Gastroesophageal sphincter (tissue), 4 donors: Measurements from ENCODE around the gene PDPR. TPM values are rescaled to one million over a fixed set of nuclear protein-coding genes. Genes with fewer than 3 reads are reported as not detected.

Source experiments
- ATAC-seq: fragments of 150-250 bp; one replicate; pipeline ENCODE4 v1.9.1; 2016; ENCODE audit warnings: mild to moderate bottlenecking, moderate library complexity
- H3K27ac ChIP-seq, 4 donors: fragments of 200-600 bp; sonication (generic) in 3 of 4; 1 replicate in 3 of 4; 2 replicates in 1 of 4; pipeline ENCODE4 v1.5.1; 2016 to 2019
- H3K27me3 ChIP-seq: fragments of 200-600 bp; sonication (generic); one replicate; pipeline ENCODE4 v1.5.1; 2019
- H3K36me3 ChIP-seq, 2 donors: fragments of 200-600 bp; sonication (generic); one replicate each; pipeline ENCODE4 v1.5.1; 2019; ENCODE audit warnings: control low read depth in 1 of 2
- H3K4me1 ChIP-seq, 3 donors: fragments of 200-600 bp; sonication (generic); 1 replicate in 2 of 3; 2 replicates in 1 of 3; pipeline ENCODE4 v1.5.1; 2016 to 2019; ENCODE audit warnings: control low read depth in 2 of 3
- H3K4me3 ChIP-seq, 2 donors: fragments of 200-600 bp; sonication (generic); one replicate each; pipeline ENCODE4 v1.5.1; 2019; ENCODE audit warnings: mild to moderate bottlenecking in 1 of 2, moderate library complexity in 1 of 2
- H3K9me3 ChIP-seq, 3 donors: fragments of 200-600 bp; sonication (generic); one replicate each; pipeline ENCODE4 v1.5.1; 2017 to 2019; ENCODE audit warnings: control low read depth in 2 of 3
- CTCF ChIP-seq, 4 experiments: fragments of 200-600 bp in 2 of 4; fragments of 450-650 bp in 2 of 4; sonication (generic) in 1 of 4; IDR thresholded peaks; one replicate each; pipeline ENCODE4 v1.5.1; 2017 to 2019; ENCODE audit warnings: antibody characterized with exemption in 4 of 4, mild to moderate bottlenecking in 2 of 4, moderate library complexity in 2 of 4
- EP300 ChIP-seq: sonication (generic); formaldehyde crosslinking; IDR thresholded peaks from one replicate; pipeline ENCODE4 v1.6.1; 2017; ENCODE audit warnings: antibody characterized with exemption, mild to moderate bottlenecking
- POLR2A ChIP-seq, 2 donors: fragments of 450-650 bp; IDR thresholded peaks; one replicate each; pipeline ENCODE4 v1.6.1; 2017; ENCODE audit warnings: antibody characterized with exemption in 2 of 2, mild to moderate bottlenecking in 2 of 2, moderate library complexity in 1 of 2
- POLR2AphosphoS5 ChIP-seq: sonication (generic); formaldehyde crosslinking; IDR thresholded peaks from one replicate; pipeline ENCODE4 v1.6.1; 2017; ENCODE audit warnings: antibody characterized with exemption
- WGBS, 2 donors: methylation state at CpG; one replicate each; pipeline ENCODE4 v1.1.5; 2018; ENCODE audit warnings: low coverage in 1 of 2; 5-methylcytosine and 5-hydroxymethylcytosine counted together
- total RNA-seq, 4 donors: library from RNA; depleted of rRNA; stranded (reverse); fragments of >200 nt; gene quantifications; one replicate each; pipeline ENCODE4 v1.1.0, GENCODE V29; 2016

PDPR gene
- total RNA-seq, 4 donors from 2014 or later = 24.0 to 38.3 (median 29.8) TPM

- Histone ChIP-seq H3K36me3 (peaks cover 0 to 96% of the 10 kb centered on the region in 2 donors), H3K4me1 (no peaks in the 10 kb centered on the region)
- no peak for TF ChIP-seq POLR2A (IDR thresholded peaks at IDR 0.05)
- no peak for TF ChIP-seq CTCF (IDR thresholded peaks at IDR 0.05)
- TF ChIP-seq POLR2AphosphoS5 = no peak
- no peak for TF ChIP-seq EP300
Measured at GRCh38 chr16:70158261-70158939, 44.3 kb downstream of the PDPR start.

GRCh38 chr16:70159355-70160348 is 45.5 kb downstream of the PDPR start:
- no peaks in the 10 kb centered on the region for H3K27me3 ChIP-seq
- no peak overlapping the region for H3K4me3 ChIP-seq
- ATAC-seq = no peak
- H3K27ac ChIP-seq = no peak overlapping the region
- H3K4me1 ChIP-seq = no peaks in the 10 kb centered on the region
- WGBS, 2 donors = 60 to 67% methylated on average over 6 to 8 of the region's 9 CpGs
- peaks cover 0 to 84% of the 10 kb centered on the region in 2 donors for H3K36me3 ChIP-seq
- H3K9me3 ChIP-seq = no peaks in the 10 kb centered on the region
- TF ChIP-seq POLR2AphosphoS5 = no peak
- no peak for TF ChIP-seq CTCF (IDR thresholded peaks at IDR 0.05)
- no peak for TF ChIP-seq POLR2A (IDR thresholded peaks at IDR 0.05)

More at GRCh38 chr16:70158261-70158939, 44.3 kb downstream of the PDPR start:
- H3K27ac ChIP-seq = no peak overlapping the region
- H3K27me3 ChIP-seq = no peaks in the 10 kb centered on the region
- H3K9me3 ChIP-seq = no peaks in the 10 kb centered on the region
- WGBS, 2 donors = 59 to 64% methylated on average over 5 to 7 of the region's 7 CpGs
- H3K4me3 ChIP-seq = no peak overlapping the region
- no peak for ATAC-seq

GRCh38 chr16:70160388-70160787 is 46.3 kb downstream of the PDPR start:
- no peak for ATAC-seq
- H3K36me3 ChIP-seq = peaks cover 0 to 77% of the 10 kb centered on the region in 2 donors
- WGBS, 2 donors = 78% methylated on average over 5 to 6 of the region's 6 CpGs
- H3K27me3 ChIP-seq = no peaks in the 10 kb centered on the region
- no peak overlapping the region for H3K4me3 ChIP-seq
- H3K27ac ChIP-seq = no peak overlapping the region
- H3K9me3 ChIP-seq = no peaks in the 10 kb centered on the region
- H3K4me1 ChIP-seq = no peaks in the 10 kb centered on the region
- TF ChIP-seq POLR2AphosphoS5 = no peak
- no peak for TF ChIP-seq EP300
- TF ChIP-seq CTCF (IDR thresholded peaks at IDR 0.05) = no peak
- no peak for TF ChIP-seq POLR2A (IDR thresholded peaks at IDR 0.05)

GRCh38 chr16:70160821-70161220 is 46.7 kb downstream of the PDPR start:
- TF ChIP-seq CTCF (IDR thresholded peaks at IDR 0.05) (no peak), EP300 (no peak), POLR2AphosphoS5 (no peak), POLR2A (IDR thresholded peaks at IDR 0.05) (no peak)
- ATAC-seq = no peak
- WGBS, 2 donors = 97 to 98% methylated on average over 6 of the region's 6 CpGs
- no peak overlapping the region for H3K27ac ChIP-seq
- H3K9me3 ChIP-seq = no peaks in the 10 kb centered on the region
- peaks cover 0 to 72% of the 10 kb centered on the region in 2 donors for H3K36me3 ChIP-seq
- no peaks in the 10 kb centered on the region for H3K27me3 ChIP-seq
- H3K4me3 ChIP-seq = no peak overlapping the region
- H3K4me1 ChIP-seq = no peaks in the 10 kb centered on the region
